A549 (cell line): ENCODE measurements around the gene GPANK1. TPM values are rescaled to one million over a fixed set of nuclear protein-coding genes. Genes with fewer than 3 reads are reported as not detected.

Experiments used
- ATAC-seq, 2 experiments: fragments of 200-7000 bp in 1 of 2; fragments of >200 bp in 1 of 2; cut with Nextera tagmentation in 1 of 2; cut with Tn5 transposase in 1 of 2; 3 replicates each; pipeline versions ENCODE4 v1.8.0 to v1.9.1; 2018 to 2020; ENCODE audit warnings: mild to moderate bottlenecking in 1 of 2, moderate library complexity in 1 of 2
- CTCF ChIA-PET: fragments of 300-600 bp; sonication (Branson Sonifier 250); formaldehyde crosslinking; extraction: SDS; loops from one replicate; lab custom pipeline; 2021; ENCODE audit warnings: antibody characterized with exemption, inconsistent platforms; lab: Yijun Ruan, JAX
- POLR2A ChIA-PET: fragments of 350-600 bp; formaldehyde crosslinking; extraction: SDS; loops from one replicate; lab custom pipeline; 2021; ENCODE audit warnings: antibody characterized with exemption, inconsistent platforms; lab: Yijun Ruan, JAX
- DNase-seq, 2 experiments: peaks; one replicate each; pipeline versions ENCODE4 v3.0.0 to v3.0.0-alpha.2; 2011 to 2016; ENCODE audit warnings: low read depth in 1 of 2, low spot score in 1 of 2
- FAIRE-seq: peaks from 2 replicates; lab custom pipeline; 2011; peaks lifted over from hg19 to GRCh38; lab: Jason Lieb, UNC
- H3K27ac ChIP-seq, 2 experiments: fragments of >200 bp; sonication (Bioruptor Twin); formaldehyde crosslinking; 3 replicates each; pipeline ENCODE4 v1.5.1; 2016 to 2017
- H3K4me1 ChIP-seq: fragments of >200 bp; sonication (Bioruptor Twin); formaldehyde crosslinking; 3 replicates; pipeline ENCODE4 v1.6.1; 2016
- H3K4me2 ChIP-seq: fragments of >200 bp; sonication (Bioruptor Twin); formaldehyde crosslinking; 3 replicates; pipeline ENCODE4 v1.6.1; 2016
- H3K4me3 ChIP-seq: fragments of >200 bp; sonication (Bioruptor Twin); formaldehyde crosslinking; 3 replicates; pipeline ENCODE4 v1.5.1; 2016
- H3K9me3 ChIP-seq: fragments of >200 bp; sonication (Bioruptor Twin); formaldehyde crosslinking; 3 replicates; pipeline ENCODE4 v1.6.1; 2016
- BHLHE40 ChIP-seq: IDR thresholded peaks from 2 replicates; pipeline ENCODE4 v1.6.1; 2012; ENCODE audit warnings: low read depth, low read length, inconsistent platforms
- CEBPB ChIP-seq, 2 experiments: fragments of >200 bp in 1 of 2; sonication (Bioruptor Twin) in 1 of 2; formaldehyde crosslinking in 1 of 2; IDR thresholded peaks; 2 replicates each; pipeline ENCODE4 v1.6.1; 2012 to 2016
- CHD2 ChIP-seq: fragments of 150-350 bp; IDR thresholded peaks from 2 replicates; pipeline ENCODE4 v1.6.1; 2014; ENCODE audit warnings: low read length; ENCODE audit not compliant: partially characterized antibody
- CHD4 ChIP-seq: fragments of 200-600 bp; sonication (generic); IDR thresholded peaks from 2 replicates; pipeline ENCODE4 v1.6.1; 2016; ENCODE audit warnings: antibody characterized with exemption, mild to moderate bottlenecking, borderline replicate concordance
- FOSB ChIP-seq: fragments of 250-450 bp; sonication (Bioruptor Pico); IDR thresholded peaks from 2 replicates; pipeline ENCODE4 v1.5.0; 2020; ENCODE audit warnings: mild to moderate bottlenecking, moderate library complexity
- FOXS1 ChIP-seq: fragments of 250-450 bp; sonication (Bioruptor Pico); IDR thresholded peaks from 2 replicates; pipeline ENCODE4 v1.5.0; 2020; ENCODE audit warnings: mild to moderate bottlenecking, moderate library complexity
- GATA3 ChIP-seq: IDR thresholded peaks from 2 replicates; pipeline ENCODE4 v1.6.1; 2012; ENCODE audit warnings: borderline replicate concordance
- HDAC2 ChIP-seq: fragments of 200-600 bp; sonication (generic); IDR thresholded peaks from 2 replicates; pipeline ENCODE4 v1.6.1; 2016
- HEYL ChIP-seq: fragments of 250-450 bp; sonication (Bioruptor Pico); IDR thresholded peaks from 2 replicates; pipeline ENCODE4 v1.8.0; 2021; ENCODE audit warnings: mild to moderate bottlenecking, moderate library complexity
- HOXA7 ChIP-seq: fragments of 250-450 bp; sonication (Bioruptor Pico); IDR thresholded peaks from 2 replicates; pipeline ENCODE4 v1.5.0; 2020; ENCODE audit warnings: mild to moderate bottlenecking, moderate library complexity
- HOXB13 ChIP-seq: fragments of 250-450 bp; sonication (Bioruptor Pico); IDR thresholded peaks from 2 replicates; pipeline ENCODE4 v1.5.0; 2020; ENCODE audit warnings: low read depth, mild to moderate bottlenecking, moderate library complexity
- MAZ ChIP-seq: fragments of 150-350 bp; IDR thresholded peaks from 2 replicates; pipeline ENCODE4 v1.6.1; 2014; ENCODE audit warnings: antibody characterized with exemption, low read depth, low read length, borderline replicate concordance
- MYC ChIP-seq: IDR thresholded peaks from 2 replicates; pipeline ENCODE4 v1.6.1; 2012; ENCODE audit warnings: mild to moderate bottlenecking, inconsistent platforms, low read length, improper control_type of control experiment, borderline replicate concordance
- NPAS2 ChIP-seq: fragments of 250-450 bp; sonication (Bioruptor Pico); IDR thresholded peaks from 2 replicates; pipeline ENCODE4 v1.8.0; 2022; ENCODE audit warnings: mild to moderate bottlenecking, moderate library complexity, borderline replicate concordance
- PHF8 ChIP-seq: fragments of 200-600 bp; sonication (generic); IDR thresholded peaks from 2 replicates; pipeline ENCODE4 v1.6.1; 2016; ENCODE audit warnings: low read depth, mild to moderate bottlenecking, antibody characterized with exemption, moderate library complexity, borderline replicate concordance
- RCOR1 ChIP-seq: fragments of 150-350 bp; IDR thresholded peaks from 2 replicates; pipeline ENCODE4 v1.6.1; 2014; ENCODE audit warnings: antibody characterized with exemption, low read length, low read depth
- RFX5 ChIP-seq: fragments of 450-650 bp; IDR thresholded peaks from 2 replicates; pipeline ENCODE4 v1.7.1; 2014; ENCODE audit warnings: antibody characterized with exemption, mild to moderate bottlenecking, moderate library complexity
- RNF2 ChIP-seq: fragments of 200-600 bp; sonication (generic); IDR thresholded peaks from 2 replicates; pipeline ENCODE4 v1.6.1; 2016; ENCODE audit warnings: low read depth, mild to moderate bottlenecking, antibody characterized with exemption, moderate library complexity, borderline replicate concordance
- TP53 ChIP-seq: fragments of 250-450 bp; sonication (Bioruptor Pico); IDR thresholded peaks from 2 replicates; pipeline ENCODE4 v1.5.0; 2021; ENCODE audit warnings: mild to moderate bottlenecking, moderate library complexity
- ZSCAN20 ChIP-seq: fragments of 250-450 bp; sonication (Bioruptor Pico); IDR thresholded peaks from 2 replicates; pipeline ENCODE4 v1.8.0; 2022; ENCODE audit warnings: mild to moderate bottlenecking, moderate library complexity
- WGBS: methylation state at CpG from one replicate; pipeline ENCODE4 v1.1.6; 2017; ENCODE audit errors: missing lambda C conversion rate; 5-methylcytosine and 5-hydroxymethylcytosine counted together
- polyA plus RNA-seq, 4 experiments: library from polyadenylated mRNA; depleted of rRNA in 3 of 4; stranded (reverse); fragments of >200 nt; fragmentation: RNase III in 1 of 4; extraction: RNeasy Plus Mini Kit Qiagen cat#74134 plus additional on column Dnase treatment in 1 of 4; gene quantifications; 2 replicates in 3 of 4; 3 replicates in 1 of 4; pipeline ENCODE4 v1.2.3, GENCODE V29; 2011 to 2017
- TF ChIP-seq, protein P1 (sequence below): fragments of 450-650 bp; IDR thresholded peaks from 2 replicates; pipeline ENCODE4 v1.6.1; 2014; ENCODE audit warnings: antibody characterized with exemption
- TF ChIP-seq, protein P2 (sequence below): IDR thresholded peaks from 2 replicates; pipeline ENCODE4 v1.6.1; 2012
- TF ChIP-seq, protein P3 (sequence below): fragments of 250-450 bp; sonication (Bioruptor Pico); IDR thresholded peaks from 2 replicates; pipeline ENCODE4 v1.5.0; 2021; ENCODE audit warnings: mild to moderate bottlenecking, moderate library complexity, borderline replicate concordance
- TF ChIP-seq, protein P4 (sequence below): IDR thresholded peaks from 2 replicates; pipeline ENCODE4 v1.6.1; 2012; ENCODE audit warnings: low read depth, borderline replicate concordance
- TF ChIP-seq, protein P5 (sequence below): fragments of >200 bp; sonication (Bioruptor Twin); formaldehyde crosslinking; IDR thresholded peaks from 3 replicates; pipeline ENCODE4 v1.5.1; 2016

GPANK1 gene
- polyA plus RNA-seq, 2 of the 4 experiments (the other 2 are of a cell fraction): 11.0 TPM

DNA sequence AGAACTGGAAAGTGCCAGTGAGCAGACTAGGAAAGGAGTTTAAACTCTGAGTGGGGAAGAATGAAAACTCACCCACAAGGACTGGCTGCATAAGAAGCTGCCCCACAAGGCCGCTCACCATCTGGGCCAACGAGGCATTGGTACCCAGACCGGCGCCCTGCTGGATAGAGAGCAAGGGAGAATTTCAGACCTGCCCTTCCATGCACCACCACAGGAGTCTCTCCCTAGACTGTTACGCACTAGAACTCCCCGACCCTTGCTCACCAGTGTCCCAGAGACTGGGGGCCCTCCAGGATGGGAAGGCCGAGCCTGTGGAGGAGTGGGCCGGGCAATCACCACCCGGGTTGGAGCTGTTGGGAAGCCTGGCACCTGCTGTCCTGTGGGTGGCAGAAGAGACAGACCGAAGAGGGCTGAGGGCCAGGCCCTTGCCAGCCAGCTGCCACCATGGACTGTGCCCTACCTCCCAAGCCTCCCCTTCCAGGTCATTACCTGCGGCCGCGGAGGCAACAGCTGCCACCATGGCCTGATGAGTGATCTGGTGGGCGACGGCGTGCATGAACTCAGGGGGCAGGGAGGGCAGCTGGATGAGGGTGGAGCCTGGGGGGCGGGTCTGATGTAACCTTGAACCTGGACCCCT lies 20.9 kb downstream of the GPANK1 start:
- Histone ChIP-seq H3K4me3 (no peak overlapping the region), H3K27ac (no peak overlapping the region), H3K4me2 (no peak overlapping the region), H3K4me1 (no peaks in the 10 kb centered on the region), H3K9me3 (no peaks in the 10 kb centered on the region)
- ChIA-PET CTCF (interaction anchor here (1.0 to 1.6 kb wide), 3 partner anchors 9 to 97 kb away, joined by 3 to 5 read pairs (median 3); partner anchors contain the start of genes ATP6V1G2 and BAG6), POLR2A (interaction anchor here (0.6 kb wide), 1 partner anchor 60 kb away, joined by 3 read pairs; no protein-coding TSS in a partner anchor)
- no peak for TF ChIP-seq FOSB
- no peak for TF ChIP-seq CEBPB (IDR thresholded peaks at IDR 0.05)
- no peak for TF ChIP-seq TP53 (CRISPR knock-in tag)
- TF ChIP-seq NPAS2: no peak
- no peak for TF ChIP-seq RCOR1
- TF ChIP-seq GATA3: no peak
- TF ChIP-seq MAZ: no peak
- no peak for TF ChIP-seq HDAC2
- no peak for TF ChIP-seq ZSCAN20 (CRISPR knock-in tag)
- TF ChIP-seq, protein P1, sequence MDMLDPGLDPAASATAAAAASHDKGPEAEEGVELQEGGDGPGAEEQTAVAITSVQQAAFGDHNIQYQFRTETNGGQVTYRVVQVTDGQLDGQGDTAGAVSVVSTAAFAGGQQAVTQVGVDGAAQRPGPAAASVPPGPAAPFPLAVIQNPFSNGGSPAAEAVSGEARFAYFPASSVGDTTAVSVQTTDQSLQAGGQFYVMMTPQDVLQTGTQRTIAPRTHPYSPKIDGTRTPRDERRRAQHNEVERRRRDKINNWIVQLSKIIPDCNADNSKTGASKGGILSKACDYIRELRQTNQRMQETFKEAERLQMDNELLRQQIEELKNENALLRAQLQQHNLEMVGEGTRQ: no peak
- TF ChIP-seq HEYL (CRISPR knock-in tag): no peak
- TF ChIP-seq PHF8: no peak
- TF ChIP-seq BHLHE40: no peak
- no peak for TF ChIP-seq HOXA7 (CRISPR knock-in tag)
- TF ChIP-seq, protein P2, sequence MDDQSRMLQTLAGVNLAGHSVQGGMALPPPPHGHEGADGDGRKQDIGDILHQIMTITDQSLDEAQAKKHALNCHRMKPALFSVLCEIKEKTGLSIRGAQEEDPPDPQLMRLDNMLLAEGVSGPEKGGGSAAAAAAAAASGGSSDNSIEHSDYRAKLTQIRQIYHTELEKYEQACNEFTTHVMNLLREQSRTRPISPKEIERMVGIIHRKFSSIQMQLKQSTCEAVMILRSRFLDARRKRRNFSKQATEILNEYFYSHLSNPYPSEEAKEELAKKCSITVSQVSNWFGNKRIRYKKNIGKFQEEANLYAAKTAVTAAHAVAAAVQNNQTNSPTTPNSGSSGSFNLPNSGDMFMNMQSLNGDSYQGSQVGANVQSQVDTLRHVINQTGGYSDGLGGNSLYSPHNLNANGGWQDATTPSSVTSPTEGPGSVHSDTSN: no peak
- TF ChIP-seq, protein P3, sequence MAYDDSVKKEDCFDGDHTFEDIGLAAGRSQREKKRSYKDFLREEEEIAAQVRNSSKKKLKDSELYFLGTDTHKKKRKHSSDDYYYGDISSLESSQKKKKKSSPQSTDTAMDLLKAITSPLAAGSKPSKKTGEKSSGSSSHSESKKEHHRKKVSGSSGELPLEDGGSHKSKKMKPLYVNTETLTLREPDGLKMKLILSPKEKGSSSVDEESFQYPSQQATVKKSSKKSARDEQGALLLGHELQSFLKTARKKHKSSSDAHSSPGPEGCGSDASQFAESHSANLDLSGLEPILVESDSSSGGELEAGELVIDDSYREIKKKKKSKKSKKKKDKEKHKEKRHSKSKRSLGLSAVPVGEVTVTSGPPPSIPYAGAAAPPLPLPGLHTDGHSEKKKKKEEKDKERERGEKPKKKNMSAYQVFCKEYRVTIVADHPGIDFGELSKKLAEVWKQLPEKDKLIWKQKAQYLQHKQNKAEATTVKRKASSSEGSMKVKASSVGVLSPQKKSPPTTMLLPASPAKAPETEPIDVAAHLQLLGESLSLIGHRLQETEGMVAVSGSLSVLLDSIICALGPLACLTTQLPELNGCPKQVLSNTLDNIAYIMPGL (CRISPR knock-in tag): no peak
- TF ChIP-seq RFX5: no peak
- no peak for TF ChIP-seq FOXS1 (CRISPR knock-in tag)
- DNase-seq (no peak), ATAC-seq (peak; percentile 44 to 47; a peak in 5 of 6 replicates), FAIRE-seq (no peak)
- WGBS: 90% methylated on average over 10 of the region's 17 CpGs

DNA sequence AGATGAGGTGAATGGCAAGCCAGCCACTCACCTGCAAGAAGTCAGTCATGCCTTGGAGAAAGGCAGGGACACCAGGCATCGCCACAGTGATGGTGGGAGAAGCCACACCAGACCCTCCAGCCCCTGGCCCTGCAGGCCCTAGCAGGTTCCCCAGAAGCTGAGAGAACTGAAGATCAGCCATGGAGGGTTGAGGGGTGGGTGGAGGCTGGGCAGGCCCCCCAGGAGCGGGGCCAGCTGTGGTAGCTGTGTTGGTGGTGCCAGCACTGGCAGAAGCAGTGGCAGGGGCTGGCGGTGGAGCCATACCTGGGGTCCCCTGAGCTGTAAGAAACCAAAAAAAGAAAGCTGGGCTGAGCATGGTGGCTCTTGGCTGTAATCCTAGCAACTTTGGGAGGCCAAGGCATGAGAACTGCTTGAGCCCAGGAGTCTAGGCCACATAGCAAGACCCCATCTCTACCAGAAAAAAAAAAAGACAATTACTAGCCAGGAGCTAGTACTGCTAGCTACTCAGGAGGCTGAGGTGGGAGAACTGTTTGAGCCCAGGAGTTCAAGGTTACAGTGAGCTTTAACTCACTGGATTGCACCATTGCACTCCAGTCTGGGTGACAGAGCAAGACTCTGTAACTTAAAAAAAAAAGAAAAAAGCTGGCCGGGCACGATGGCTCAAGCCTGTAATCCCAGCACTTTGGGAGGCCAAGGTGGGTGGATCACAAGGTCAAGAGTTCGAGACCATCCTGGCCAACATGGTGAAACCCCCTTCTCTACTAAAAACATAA lies 21.8 kb downstream of the GPANK1 start:
- H3K4me2 ChIP-seq: no peak overlapping the region
- H3K27ac ChIP-seq: no peak overlapping the region
- no peak overlapping the region for H3K4me3 ChIP-seq
- H3K9me3 ChIP-seq: no peaks in the 10 kb centered on the region
- POLR2A ChIA-PET: interaction anchor here (1.5 kb wide), 1 partner anchor 9 kb away, joined by 4 read pairs; no protein-coding TSS in a partner anchor
- no peak for TF ChIP-seq CHD2
- TF ChIP-seq, protein P4, sequence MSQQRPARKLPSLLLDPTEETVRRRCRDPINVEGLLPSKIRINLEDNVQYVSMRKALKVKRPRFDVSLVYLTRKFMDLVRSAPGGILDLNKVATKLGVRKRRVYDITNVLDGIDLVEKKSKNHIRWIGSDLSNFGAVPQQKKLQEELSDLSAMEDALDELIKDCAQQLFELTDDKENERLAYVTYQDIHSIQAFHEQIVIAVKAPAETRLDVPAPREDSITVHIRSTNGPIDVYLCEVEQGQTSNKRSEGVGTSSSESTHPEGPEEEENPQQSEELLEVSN: no peak
- no peak for TF ChIP-seq MYC
- TF ChIP-seq HOXB13 (CRISPR knock-in tag): no peak
- TF ChIP-seq TP53 (CRISPR knock-in tag): no peak
- no peak for TF ChIP-seq RNF2
- TF ChIP-seq CHD4: no peak
- TF ChIP-seq, protein P5, sequence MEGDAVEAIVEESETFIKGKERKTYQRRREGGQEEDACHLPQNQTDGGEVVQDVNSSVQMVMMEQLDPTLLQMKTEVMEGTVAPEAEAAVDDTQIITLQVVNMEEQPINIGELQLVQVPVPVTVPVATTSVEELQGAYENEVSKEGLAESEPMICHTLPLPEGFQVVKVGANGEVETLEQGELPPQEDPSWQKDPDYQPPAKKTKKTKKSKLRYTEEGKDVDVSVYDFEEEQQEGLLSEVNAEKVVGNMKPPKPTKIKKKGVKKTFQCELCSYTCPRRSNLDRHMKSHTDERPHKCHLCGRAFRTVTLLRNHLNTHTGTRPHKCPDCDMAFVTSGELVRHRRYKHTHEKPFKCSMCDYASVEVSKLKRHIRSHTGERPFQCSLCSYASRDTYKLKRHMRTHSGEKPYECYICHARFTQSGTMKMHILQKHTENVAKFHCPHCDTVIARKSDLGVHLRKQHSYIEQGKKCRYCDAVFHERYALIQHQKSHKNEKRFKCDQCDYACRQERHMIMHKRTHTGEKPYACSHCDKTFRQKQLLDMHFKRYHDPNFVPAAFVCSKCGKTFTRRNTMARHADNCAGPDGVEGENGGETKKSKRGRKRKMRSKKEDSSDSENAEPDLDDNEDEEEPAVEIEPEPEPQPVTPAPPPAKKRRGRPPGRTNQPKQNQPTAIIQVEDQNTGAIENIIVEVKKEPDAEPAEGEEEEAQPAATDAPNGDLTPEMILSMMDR: no peak
- no peak for TF ChIP-seq RFX5
- WGBS: 96% methylated on average over 6 of the region's 6 CpGs
- ATAC-seq (no peak), FAIRE-seq (no peak), DNase-seq (no peak)
- CTCF ChIA-PET: interaction anchor here (1.0 kb wide), 1 partner anchor 10 kb away, joined by 5 read pairs; the partner anchor contains the start of gene BAG6
- H3K4me1 ChIP-seq: no peaks in the 10 kb centered on the region
